SIG-M5 (cell line): ENCODE data around the gene PAX2.

Experiments
- DNase-seq: peaks from one replicate; lab custom pipeline; 2025; lab: John Stamatoyannopoulos, UW

The PAX2 gene

GRCh38 chr10:100817268-100817839 is 72.0 kb downstream of the PAX2 start:
- no peak for DNase-seq

GRCh38 chr10:100819424-100819823 is 74.0 kb downstream of the PAX2 start:
- DNase-seq, result no peak

GRCh38 chr10:100823194-100823593 is 77.8 kb downstream of the PAX2 start:
- DNase-seq, result no peak

- DNase-seq, result no peak
Observed at GRCh38 chr10:100824886-100825285, 79.5 kb downstream of the PAX2 start.

DNA sequence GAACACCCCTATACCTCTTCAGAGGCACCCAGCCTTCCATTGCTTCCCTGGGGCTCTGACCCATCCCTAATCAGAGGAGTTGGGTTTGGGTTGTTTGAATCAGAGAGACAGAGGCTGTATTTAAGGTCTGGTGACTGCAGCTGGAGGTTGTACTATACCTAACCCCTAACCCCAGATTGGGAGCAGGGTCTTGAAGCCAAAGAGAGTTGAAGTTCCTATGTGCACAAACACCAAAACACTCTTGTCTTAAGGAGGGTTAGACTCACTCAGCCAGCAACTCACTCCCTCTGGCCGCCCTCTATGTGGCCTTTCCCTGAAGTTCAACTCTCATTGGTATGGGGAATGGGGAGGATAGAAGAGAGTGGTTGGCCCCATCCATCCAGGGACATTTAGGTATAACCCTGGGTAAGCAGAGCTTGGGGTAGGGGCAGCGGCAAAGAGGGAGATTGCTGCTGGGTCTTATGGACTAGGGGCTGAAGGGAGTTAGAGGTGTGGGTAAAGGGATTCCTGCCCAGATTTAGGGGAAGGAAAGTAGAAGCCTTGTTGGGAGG is 80.0 kb downstream of the PAX2 start:
- no peak for DNase-seq

DNA sequence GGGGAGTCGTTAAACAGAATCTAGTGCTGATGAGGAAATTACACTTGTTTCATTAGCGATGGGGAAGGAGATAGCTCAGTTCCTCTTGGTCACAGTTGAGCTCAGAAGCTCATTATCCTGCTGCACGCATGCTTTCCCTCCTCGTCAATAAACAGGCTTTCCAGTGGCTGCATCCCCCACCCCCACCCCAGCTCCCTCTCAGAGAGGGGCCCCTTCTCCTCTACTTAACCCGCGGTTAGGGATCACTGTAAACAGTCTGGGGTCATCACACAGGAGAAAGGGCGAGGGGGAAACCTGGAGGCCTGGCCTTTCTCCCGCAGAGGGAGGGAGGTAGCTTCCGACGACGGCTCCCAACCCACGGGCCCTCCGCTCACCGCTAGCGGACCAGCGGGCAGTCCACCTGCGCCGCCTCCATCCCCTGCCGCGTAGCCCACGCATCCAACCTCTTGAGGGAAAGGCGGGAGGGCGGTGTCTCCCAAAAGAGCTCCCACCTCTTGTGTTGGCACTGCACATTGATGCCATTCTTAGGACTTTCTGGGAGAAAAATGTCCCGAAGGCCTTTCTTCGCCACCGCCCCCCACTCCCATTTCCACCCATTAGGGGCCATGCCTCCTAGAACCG is 80.8 kb downstream of the PAX2 start:
- no peak for DNase-seq

GRCh38 chr10:100826661-100826982 is 81.2 kb downstream of the PAX2 start:
- DNase-seq, result no peak

GRCh38 chr10:100826983-100827818 is 81.8 kb downstream of the PAX2 start:
- no peak for DNase-seq

DNA sequence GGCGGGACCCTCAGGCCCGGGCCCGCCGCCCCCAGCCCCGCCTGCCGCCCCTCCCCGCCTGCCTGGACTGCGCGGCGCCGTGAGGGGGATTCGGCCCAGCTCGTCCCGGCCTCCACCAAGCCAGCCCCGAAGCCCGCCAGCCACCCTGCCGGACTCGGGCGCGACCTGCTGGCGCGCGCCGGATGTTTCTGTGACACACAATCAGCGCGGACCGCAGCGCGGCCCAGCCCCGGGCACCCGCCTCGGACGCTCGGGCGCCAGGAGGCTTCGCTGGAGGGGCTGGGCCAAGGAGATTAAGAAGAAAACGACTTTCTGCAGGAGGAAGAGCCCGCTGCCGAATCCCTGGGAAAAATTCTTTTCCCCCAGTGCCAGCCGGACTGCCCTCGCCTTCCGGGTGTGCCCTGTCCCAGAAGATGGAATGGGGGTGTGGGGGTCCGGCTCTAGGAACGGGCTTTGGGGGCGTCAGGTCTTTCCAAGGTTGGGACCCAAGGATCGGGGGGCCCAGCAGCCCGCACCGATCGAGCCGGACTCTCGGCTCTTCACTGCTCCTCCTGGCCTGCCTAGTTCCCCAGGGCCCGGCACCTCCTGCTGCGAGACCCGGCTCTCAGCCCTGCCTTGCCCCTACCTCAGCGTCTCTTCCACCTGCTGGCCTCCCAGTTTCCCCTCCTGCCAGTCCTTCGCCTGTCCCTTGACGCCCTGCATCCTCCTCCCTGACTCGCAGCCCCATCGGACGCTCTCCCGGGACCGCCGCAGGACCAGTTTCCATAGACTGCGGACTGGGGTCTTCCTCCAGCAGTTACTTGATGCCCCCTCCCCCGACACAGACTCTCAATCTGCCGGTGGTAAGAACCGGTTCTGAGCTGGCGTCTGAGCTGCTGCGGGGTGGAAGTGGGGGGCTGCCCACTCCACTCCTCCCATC is 82.7 kb downstream of the PAX2 start:
- DNase-seq, result no peak

DNA sequence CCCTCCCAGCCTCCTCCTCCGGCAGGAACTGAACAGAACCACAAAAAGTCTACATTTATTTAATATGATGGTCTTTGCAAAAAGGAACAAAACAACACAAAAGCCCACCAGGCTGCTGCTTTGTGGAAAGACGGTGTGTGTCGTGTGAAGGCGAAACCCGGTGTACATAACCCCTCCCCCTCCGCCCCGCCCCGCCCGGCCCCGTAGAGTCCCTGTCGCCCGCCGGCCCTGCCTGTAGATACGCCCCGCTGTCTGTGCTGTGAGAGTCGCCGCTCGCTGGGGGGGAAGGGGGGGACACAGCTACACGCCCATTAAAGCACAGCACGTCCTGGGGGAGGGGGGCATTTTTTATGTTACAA is 83.3 kb downstream of the PAX2 start:
- DNase-seq, result no peak

- no peak for DNase-seq
Observed at GRCh38 chr10:100829097-100829870, 83.9 kb downstream of the PAX2 start.

GRCh38 chr10:100829933-100830727 is 84.7 kb downstream of the PAX2 start:
- DNase-seq, result no peak

GRCh38 chr10:100830728-100831111 is 85.3 kb downstream of the PAX2 start:
- DNase-seq, result no peak

DNA sequence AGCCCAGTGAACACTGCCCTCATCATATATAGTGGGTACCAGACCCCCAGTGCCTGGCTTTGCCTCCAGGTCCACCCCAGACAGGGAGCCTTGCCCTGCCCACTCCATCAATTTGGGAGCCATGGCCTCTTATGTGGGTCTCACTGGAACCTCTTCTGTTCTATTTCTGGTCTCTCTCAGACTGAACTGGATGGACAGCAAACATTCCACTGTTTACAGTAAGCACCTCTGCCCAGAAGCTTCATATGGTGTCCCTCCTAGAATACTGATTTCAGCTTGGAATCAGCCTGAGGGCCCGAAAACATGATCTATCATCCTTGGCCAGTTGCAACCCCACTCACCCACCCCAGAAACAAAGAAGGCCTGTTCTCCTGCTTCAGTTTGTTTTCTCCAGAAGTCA is 86.4 kb downstream of the PAX2 start:
- DNase-seq, result no peak

GRCh38 chr10:100835810-100836209 is 90.4 kb downstream of the PAX2 start:
- no peak for DNase-seq

- no peak for DNase-seq
Observed at GRCh38 chr10:100836891-100837290, 91.5 kb downstream of the PAX2 start.

- DNase-seq, result no peak
Observed at GRCh38 chr10:100837300-100837699, 91.9 kb downstream of the PAX2 start.

GRCh38 chr10:100838986-100839385 is 93.6 kb downstream of the PAX2 start:
- no peak for DNase-seq

- DNase-seq, result no peak
Observed at GRCh38 chr10:100841528-100841927, 96.1 kb downstream of the PAX2 start.

GRCh38 chr10:100847440-100847839 is 102.1 kb downstream of the PAX2 start:
- no peak for DNase-seq

DNA sequence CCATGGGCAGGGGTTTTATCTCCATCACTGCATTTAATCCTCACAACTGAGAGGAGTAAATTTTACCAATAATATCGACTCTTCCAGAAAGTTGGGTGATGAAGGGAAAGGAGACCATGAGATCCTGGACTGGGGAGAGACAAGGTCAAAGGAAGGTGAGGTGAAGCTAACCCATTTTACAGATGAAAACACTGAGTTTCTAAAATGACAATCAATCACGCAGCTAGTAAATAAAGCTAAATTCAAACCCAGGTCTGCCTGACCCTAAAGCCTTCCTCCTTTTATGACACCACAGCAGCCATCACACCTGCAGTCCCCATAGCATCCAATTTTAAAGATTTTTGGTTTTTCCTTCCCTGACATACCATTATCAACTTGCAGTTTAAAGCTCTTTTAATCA is 103.4 kb downstream of the PAX2 start:
- no peak for DNase-seq
